ENCODE measurements around the gene TACR2.
"Not testable (repeated sequence)": the region's sequence is repeated elsewhere in the genome, so short reads cannot be mapped to it uniquely, and the experiment has no call there.

TACR2 gene

GRCh38 chr10:69416695-69417094, at the start of gene TACR2:
Gene TACR2 (minus strand): TSS chr10:69416918. CDS start chr10:69416323, 595 bp downstream.
- no peak for DNase-seq

DNA sequence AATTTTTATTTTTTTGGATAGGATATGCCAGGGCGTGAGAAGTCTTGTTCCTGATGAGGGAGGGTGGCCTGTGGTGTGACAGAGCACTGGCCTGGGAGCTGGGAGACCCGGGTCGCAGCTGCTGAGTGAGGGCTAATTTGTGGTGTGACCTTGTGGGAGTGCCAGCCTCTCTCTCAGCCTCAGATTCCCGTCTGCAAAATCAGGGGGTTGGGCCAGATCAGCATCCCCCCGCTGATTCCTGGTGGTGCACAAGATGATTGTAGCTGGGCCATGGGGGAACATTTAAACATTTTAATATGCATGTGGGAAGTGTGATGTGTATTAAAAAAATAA, 49.4 kb upstream of the TACR2 start:
- DNase-seq, result no peak

DNA sequence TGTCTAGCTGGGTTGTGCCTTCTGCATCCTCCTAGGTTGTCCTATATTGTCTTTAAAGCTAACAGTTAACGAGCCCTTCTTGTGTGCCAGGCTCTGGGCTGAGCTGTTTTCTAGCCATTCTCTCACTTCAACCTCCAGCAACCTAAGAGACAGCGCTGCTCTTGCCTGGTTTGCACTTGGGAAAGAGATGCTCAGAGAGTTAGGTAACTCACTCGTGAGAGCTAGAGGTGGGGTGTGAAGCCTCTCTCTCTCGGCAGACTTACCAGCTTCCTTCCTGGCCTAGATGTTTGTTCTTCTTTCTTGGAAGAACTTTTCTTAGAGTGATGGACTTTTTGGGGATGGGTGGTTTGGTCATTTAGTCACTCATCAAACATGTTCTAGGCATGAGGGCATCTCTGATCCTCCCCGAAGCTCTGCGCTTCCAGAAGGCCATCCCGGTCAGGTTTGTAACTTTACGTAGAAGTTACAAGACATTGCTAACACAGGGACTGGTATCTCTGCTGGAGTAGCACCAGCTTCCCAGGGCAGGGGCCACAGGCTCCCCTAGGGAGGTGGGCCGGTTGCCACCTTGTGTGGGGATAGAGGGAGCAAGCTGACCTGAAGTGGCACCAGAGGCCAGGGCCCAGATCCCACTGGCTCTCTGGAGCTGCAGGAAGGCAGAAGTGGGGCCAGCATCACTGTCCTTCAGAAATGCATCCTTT, 48.9 kb upstream of the TACR2 start:
- DNase-seq, result peak; percentile 22

- DNase-seq, result peak; percentile 19
Measured at GRCh38 chr10:69464801-69465401, 48.2 kb upstream of the TACR2 start.

GRCh38 chr10:69464401-69464800, 47.7 kb upstream of the TACR2 start:
- no peak for DNase-seq

DNA sequence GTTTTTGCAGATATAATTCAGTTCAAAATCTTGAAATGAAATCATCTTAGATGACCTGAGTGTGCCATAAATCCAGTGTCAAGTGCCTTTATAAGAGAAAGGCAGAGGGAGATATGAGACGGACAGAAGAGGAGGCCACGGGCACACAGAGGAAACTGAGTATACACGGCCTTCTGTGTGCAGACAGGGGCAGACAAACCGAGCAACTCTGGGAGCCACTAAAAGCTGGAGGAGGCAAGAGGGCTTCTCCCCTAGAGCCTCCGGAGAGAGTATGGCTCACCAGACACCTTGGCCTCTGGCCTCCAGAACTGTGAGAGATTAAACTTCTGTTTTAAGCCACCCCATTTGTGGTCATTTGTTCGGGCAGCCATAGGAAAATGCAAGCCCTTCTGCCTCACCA, 47.2 kb upstream of the TACR2 start:
- no peak for DNase-seq

DNA sequence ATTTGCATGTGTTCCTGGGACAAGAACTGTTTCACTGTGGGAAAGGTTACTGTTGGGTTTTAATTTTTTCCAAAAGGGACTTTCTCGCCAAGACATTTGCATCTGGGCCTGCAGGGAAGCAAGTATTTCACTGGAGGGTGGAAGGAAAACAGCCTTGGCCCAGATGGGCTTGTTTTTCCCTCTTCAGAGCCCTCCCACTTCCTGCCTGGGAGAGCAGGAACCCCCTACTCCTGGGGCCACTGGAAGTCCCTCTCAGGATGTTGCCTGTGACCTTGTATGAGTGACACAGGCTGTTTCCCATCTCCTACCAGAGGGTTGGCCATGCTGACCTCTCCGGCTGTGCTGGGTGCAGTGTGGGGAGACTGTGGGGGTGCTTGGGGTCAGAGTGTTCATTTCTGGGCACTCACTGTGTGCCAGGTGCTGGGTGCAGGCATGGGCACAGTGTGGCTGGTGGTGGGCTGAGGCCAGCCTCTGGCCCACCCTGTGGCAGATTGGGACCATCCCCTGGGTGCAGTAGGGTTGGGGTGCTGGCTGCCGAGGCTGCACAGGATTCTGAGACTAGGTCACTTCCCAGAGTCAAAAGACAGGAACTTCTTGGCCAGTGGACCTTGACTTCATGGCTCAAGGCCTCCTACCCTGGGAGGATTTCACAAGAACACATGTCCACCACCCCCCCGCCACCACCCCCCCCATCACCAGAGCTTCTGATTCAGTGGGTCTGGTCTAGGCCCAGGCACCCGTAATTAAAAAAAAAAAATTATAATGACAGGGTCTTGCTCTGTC, 44.7 kb upstream of the TACR2 start:
- no peak for DNase-seq

DNA sequence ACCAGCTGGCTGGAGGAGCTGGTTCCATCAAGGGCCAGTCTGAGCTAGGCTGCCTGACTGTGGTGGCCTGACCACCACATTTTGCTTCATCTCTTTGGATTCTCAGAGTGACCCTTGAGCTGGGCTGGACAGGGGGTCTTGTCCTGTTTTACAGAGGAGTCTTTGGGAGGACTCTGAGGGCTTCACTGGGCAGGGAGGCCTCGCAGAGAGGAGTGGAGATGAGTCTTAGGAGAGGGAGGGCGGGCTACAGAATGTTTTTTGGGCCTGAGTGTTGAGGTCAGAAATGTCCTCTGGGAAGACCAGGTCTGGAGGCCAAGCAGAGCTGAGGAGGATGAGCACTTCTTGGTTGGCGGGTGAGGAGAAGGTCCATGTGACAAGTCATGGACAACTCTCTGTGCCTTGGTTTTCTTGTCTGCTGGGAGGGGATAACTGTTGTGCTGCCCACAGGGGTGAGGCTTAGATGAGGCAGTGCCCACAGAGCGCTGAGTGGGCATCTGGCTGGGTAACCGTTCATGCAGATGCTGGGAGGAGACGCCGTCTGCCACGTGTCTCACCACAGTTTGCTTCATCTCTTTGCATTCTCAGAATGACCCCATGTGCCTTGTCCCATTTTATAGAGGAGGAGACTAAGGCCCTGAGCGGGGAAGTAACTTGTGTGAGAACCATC, 44.0 kb upstream of the TACR2 start:
- DNase-seq, result no peak

GRCh38 chr10:69459893-69460575, 43.3 kb upstream of the TACR2 start:
- DNase-seq, result no peak

GRCh38 chr10:69459101-69459790, 42.5 kb upstream of the TACR2 start:
- no peak for DNase-seq

DNA sequence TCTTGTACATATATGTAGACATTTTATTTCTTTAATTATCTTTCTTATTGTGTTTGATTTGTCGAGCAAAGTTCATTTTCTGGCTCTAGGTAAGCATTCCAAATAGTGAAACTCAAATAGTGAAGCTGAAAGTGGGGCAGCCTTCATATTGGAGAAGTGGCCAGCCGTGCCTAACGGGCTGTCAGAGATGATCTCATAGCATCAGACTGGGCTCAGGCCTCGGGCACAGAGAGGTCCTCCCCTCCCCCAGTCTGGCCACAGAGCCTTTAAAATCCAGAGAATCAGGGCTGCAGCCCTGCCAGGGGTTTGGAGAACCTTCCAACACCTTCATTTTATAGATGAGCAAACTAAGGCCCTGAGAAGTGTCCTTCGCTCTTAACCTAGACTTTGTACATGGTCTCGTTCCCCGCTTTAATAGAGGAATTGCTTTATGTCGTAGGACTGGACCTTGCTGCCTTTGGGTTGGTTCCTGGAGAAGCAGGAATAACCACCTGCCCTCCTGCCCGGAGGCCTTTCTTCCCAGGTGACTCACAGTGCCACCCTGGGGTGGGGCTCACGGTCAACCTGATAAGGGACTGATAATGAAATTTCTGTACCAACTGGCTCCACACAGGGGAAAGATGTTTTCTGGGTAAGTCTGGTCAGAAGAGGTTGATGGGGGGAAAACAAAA, 41.8 kb upstream of the TACR2 start:
- DNase-seq, result no peak

DNA sequence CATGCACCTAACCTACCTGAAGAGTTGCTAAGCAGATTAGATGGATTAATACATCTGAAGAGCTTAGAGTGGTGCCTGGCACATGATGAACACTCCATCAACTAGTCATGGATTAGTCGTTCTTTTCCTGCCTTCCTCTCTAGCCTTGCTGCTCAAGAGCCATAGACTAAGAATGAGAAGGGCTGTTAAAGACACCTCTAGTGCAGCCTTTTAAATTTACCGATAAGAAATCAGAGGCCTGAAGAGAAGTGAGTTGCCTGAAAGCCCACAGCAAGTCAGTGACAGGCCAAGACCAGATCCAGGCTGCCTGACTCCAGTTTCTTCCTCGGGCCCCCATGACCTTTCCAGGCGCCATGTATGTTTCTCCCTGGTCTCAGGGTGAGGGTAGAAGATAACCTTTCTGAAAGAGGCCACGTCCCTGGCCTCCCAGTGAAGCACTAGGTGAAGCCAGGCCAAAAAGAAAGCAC, 41.1 kb upstream of the TACR2 start:
- no peak for DNase-seq

DNA sequence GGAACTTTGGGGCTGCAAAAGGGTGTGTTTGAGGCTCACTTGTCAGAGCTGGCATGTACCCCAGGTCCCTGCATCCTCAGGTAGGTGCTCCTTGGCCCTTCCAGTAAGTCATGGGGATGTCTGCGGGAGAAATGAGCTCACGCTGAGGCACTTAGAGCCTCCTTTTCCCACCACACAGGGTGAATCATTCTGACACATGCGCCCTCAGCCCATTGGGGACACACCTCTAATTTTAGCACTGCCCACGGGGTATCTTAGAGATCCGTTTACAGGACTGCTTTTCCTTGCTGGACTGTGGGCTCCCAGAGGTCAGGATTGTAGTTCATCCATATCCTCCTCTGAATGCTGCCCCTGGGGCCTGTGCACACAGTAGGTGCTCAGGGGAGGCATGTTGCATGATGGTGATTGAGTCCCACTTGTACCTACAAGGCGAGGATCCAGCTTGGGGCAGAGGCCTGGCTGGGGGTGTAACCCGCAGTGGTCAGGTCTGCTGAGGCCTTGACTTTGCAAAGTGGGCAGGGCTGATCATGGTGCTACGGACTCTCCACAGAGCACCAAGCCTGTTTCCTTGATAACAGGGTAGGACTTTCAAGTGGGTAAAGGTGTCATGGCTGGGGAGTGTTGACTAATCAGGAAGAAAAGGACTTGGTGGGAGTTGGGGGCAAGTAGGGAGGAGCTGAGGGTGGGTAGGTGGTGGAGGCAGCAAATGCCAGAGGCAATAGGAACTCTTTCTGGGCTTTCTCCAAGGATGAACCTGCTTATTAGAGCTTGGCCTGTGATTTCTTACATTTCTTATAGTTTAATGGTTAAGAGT, 40.4 kb upstream of the TACR2 start:
- no peak for DNase-seq

- no peak for DNase-seq
Measured at GRCh38 chr10:69455006-69455763, 38.5 kb upstream of the TACR2 start.

- DNase-seq, result no peak
Measured at GRCh38 chr10:69453795-69454194, 37.1 kb upstream of the TACR2 start.

GRCh38 chr10:69452676-69453415, 36.1 kb upstream of the TACR2 start:
- no peak for DNase-seq

DNA sequence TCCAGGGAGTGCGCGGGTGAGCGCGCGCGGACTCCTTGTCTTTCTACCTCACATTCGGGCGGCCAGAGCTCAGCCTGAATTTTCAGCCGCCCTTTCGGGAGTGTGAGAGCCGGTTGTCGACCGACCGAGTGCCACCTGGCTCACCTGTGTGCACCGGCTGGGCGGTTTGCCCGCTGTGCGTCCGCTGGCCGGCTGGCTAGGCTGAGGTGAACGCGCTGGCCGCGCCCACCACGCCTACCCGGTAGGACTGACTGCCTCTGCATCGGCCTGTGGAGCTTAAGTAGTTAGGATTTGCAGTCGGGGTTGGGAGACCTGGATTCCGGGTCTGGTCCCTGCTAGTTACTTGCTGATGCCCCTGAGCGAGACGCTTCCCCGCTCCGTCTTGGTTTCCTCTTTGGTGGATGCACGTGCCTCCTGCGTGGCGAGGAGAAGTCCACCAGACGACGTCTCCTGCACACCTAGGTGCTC, 35.1 kb upstream of the TACR2 start:
- no peak for DNase-seq

DNA sequence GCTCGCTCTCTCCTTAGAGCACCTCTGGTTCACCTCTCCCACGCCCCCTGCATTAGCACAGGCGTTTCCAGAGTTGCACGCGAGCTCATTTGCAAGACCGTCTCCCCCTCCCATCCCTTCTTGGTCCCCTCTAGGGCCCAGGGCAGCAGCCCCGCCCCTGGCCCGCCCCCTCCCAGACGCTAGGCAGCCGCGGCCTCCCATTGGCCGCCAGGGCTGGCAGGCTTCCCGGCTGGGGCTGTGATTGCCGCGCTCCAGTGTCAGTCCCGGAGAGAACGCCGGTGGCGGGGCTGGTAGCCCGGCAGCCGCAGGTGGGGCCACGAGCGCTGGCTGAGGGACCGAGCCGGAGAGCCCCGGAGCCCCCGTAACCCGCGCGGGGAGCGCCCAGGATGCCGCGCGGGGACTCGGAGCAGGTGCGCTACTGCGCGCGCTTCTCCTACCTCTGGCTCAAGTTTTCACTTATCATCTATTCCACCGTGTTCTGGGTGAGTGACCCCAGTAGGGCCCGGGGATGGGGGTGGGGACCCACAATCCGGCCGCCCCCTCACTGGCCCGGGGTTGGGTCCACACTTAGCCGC, 34.6 kb upstream of the TACR2 start, which contains the start of gene TSPAN15:
TSPAN15 (plus strand) TSS at position 257 of the 575 bp plus-strand sequence; CDS start at position 387, 130 bp downstream.
- peak; percentile 84 for DNase-seq

- not testable (repeated sequence) for DNase-seq
Measured at GRCh38 chr10:69450395-69450794, 33.7 kb upstream of the TACR2 start.
